ENCODE measurements around the gene TBCK.

TBCK gene

DNA sequence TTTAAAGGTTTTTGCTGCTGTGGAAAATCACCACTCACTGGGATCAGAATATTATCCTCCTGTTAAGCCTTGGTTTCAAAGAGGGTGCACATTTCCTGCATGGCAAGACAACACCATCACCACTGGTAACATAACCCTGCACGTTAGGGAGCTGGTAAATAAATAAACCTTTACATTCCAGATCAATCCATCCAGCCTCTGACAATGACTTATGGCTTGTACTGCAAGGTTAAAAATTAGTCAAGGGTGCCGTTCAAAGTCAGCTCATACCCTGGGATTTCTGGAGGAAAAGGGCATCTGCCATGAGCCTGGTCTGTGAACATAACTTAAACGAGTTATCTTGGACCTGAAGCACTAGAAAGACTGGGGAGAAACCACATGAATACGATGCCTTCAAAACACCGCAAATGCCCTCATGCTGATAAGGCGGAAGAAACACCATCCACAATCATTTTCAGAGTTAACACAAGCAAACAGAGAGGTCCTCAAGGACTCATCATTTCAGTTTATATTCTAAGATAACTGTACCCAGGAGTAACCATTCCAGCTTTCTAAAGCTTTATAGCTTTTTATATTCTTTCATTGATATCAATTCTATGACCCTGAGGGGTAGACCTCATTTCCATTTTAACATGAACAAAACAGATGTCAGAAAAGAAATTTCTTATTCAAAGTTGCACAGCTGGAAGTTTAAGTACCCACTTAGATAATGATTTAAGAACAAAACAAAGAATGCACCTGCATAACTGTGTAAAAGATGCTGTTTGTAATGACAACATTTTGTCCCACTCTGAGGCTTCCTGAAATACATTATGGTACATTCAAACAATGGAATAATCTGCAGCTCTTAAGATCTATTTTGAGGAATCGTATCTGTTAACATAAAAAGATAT lies 317.6 kb downstream of the TBCK start:
- no peak for DNase-seq (ENCODE audit: insufficient read length, low spot score)
- TF ChIP-seq, protein P1, sequence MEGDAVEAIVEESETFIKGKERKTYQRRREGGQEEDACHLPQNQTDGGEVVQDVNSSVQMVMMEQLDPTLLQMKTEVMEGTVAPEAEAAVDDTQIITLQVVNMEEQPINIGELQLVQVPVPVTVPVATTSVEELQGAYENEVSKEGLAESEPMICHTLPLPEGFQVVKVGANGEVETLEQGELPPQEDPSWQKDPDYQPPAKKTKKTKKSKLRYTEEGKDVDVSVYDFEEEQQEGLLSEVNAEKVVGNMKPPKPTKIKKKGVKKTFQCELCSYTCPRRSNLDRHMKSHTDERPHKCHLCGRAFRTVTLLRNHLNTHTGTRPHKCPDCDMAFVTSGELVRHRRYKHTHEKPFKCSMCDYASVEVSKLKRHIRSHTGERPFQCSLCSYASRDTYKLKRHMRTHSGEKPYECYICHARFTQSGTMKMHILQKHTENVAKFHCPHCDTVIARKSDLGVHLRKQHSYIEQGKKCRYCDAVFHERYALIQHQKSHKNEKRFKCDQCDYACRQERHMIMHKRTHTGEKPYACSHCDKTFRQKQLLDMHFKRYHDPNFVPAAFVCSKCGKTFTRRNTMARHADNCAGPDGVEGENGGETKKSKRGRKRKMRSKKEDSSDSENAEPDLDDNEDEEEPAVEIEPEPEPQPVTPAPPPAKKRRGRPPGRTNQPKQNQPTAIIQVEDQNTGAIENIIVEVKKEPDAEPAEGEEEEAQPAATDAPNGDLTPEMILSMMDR (IDR thresholded peaks at IDR 0.05; ENCODE audit: insufficient read depth, missing control alignments) = no peak
- no peak for FAIRE-seq

DNA sequence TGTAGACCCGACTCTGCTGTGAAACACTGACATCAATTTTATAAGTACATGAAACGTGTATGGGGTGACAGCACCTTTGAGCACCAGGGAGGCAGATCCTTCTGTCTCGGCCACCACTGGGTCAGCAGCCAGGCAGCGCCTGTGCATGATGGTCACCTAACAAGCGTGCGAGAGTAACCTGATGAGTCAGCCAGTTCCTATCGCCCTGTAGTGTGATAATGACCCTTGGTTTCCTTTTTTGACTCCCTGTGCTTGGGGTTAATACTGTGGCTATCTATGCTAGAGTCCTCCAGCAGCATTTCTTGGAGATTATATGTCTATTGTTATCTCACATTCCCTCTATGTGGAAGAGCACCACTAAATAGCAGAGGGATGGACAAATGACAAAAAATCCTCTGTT lies 319.2 kb downstream of the TBCK start:
- no peak for FAIRE-seq
- TF ChIP-seq, protein P1 (IDR thresholded peaks at IDR 0.05; ENCODE audit: insufficient read depth, missing control alignments) = no peak
- DNase-seq (ENCODE audit: insufficient read length, low spot score) = no peak

DNA sequence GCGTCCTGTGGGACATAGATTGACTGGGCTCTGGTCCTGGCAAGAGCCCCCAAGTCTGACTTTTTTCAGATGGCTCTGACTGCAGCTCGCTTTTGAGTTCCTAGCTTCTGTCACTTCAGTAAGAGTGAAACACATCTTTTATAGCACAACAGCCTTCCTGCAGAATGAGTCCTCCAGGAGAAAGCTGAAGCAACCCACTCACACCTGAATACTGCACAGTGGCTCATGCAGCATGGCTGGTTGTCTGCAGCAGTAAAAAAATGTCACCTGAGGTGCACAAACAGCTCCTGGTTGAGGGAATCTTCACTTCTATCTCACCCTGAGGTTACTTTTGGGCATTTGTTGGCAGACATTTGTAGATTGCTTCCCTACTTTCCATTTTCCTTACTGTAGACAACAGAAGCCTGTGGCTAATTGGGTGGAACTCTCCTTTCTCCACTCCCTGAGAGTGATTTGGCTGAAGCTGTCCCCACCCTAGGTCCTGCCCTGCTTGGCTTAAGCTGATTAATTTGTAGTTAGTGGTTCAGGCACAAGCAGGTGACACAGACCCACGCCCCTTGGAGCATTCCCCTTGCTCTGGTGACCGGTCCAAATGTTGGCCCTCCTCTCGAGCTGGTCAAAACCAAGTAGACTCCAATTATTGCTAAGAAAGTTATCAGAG lies 321.0 kb downstream of the TBCK start:
- DNase-seq (ENCODE audit: insufficient read length, low spot score) = no peak
- TF ChIP-seq, protein P1 (IDR thresholded peaks at IDR 0.05; ENCODE audit: insufficient read depth, missing control alignments) = no peak
- FAIRE-seq = no peak

DNA sequence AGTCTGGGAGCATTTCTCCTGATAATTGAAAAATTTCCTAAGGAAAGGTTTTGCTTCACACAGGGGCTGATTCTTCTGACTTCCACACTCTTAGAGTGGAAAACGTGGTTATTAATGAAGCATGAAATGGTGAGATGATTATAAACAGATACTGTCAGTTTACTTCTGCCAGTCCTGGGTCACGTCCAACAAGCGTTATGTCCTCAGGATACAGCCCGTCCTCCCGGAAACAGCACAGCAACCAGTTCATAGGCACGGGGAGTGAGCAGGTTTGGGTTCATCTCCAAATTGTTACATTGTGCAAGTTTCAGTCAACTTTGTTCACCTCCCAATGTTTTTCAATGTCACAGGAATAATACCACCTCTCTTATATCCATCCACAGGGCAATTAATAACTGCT lies 321.9 kb downstream of the TBCK start:
- no peak for FAIRE-seq
- TF ChIP-seq, protein P1 (IDR thresholded peaks at IDR 0.05; ENCODE audit: insufficient read depth, missing control alignments) = no peak
- DNase-seq (ENCODE audit: insufficient read length, low spot score) = no peak

DNA sequence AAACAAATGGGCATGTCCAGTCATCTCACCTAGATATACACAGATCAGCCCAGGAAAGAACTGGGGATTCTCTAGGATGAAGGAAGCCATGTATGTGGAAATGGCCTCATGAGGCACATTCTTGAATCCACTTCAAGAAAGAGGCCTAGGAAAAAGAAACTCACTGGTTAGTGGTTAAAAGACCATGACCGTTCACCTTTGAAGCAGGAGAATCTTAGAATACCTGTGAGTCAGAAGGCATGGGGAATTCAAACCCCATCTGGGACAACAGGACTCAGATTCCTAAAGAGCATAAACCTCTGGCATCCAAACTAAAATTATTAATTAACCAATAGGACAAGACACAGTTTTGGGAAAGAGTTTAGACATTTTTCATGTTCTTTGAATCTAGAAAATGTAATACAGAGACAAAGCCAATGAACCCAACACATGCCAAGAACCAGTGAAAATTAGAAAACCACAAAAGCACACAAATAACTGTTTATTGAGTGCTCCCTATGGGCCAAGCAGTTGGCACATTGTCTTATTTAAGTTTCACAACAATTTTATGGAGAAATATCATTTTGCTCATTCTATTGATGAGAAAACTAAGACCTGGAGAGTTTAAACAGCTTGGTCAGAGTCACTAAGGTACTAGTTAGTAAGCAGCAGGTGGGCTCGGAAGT lies 323.2 kb downstream of the TBCK start:
- TF ChIP-seq, protein P1 (IDR thresholded peaks at IDR 0.05; ENCODE audit: insufficient read depth, missing control alignments) = no peak
- DNase-seq (ENCODE audit: insufficient read length, low spot score) = no peak
- FAIRE-seq = no peak

DNA sequence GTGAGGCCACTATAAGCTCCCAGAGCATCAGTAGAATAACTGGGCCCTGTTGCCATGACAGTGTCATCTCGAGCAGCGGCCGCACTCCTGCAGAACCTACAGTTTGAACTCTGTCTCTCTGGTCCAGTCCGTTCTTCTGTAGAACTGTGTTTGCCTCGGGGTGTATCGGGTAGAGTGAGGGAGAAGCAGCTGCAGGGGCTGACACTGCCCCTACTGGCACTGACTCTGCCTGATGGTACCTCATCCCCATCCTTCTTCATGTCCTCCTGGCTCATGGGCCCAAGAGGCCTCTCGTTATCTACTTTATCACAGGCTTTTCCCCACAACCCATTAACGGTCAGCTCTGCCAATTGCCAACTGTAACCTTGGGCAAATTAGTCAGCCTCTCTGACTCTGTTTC lies 324.3 kb downstream of the TBCK start:
- DNase-seq (ENCODE audit: insufficient read length, low spot score) (no peak), FAIRE-seq (no peak)
- TF ChIP-seq, protein P1 (IDR thresholded peaks at IDR 0.05; ENCODE audit: insufficient read depth, missing control alignments) = no peak
